GM23338 (cell line): ENCODE data around the gene SCNN1A. TPM values are rescaled to one million over a fixed set of nuclear protein-coding genes. Genes with fewer than 3 reads are reported as not detected.

Experiments
- ATAC-seq: fragments of 200-7000 bp; cut with Tn5 transposase; 3 replicates; pipeline ENCODE4 v1.9.1; 2020
- DNase-seq: peaks from one replicate; pipeline ENCODE4 v3.0.0-alpha.2; 2015; ENCODE audit warnings: low spot score
- H2AFZ ChIP-seq: fragments of 200-600 bp; sonication (generic); 2 replicates; pipeline ENCODE4 v1.8.0; 2016; ENCODE audit warnings: antibody characterized with exemption, mild to moderate bottlenecking, moderate library complexity
- H3F3A ChIP-seq: fragments of 200-600 bp; sonication (generic); replicated peaks from 2 replicates; pipeline ENCODE4 v1.8.0; 2017; ENCODE audit warnings: antibody characterized with exemption, mixed run types, low read depth
- H3K27ac ChIP-seq: fragments of 200-600 bp; sonication (generic); 2 replicates; pipeline ENCODE4 v1.6.1; 2016; ENCODE audit warnings: low read depth
- H3K27me3 ChIP-seq: fragments of 200-600 bp; sonication (generic); 2 replicates; pipeline ENCODE4 v1.8.0; 2016; ENCODE audit warnings: mild to moderate bottlenecking, mixed run types, moderate library complexity; ENCODE audit not compliant: insufficient read depth
- H3K36me3 ChIP-seq: fragments of 200-600 bp; sonication (generic); 2 replicates; pipeline ENCODE4 v1.8.0; 2016; ENCODE audit warnings: mild to moderate bottlenecking; ENCODE audit not compliant: insufficient read depth
- H3K4me1 ChIP-seq: fragments of 200-600 bp; sonication (generic); 2 replicates; pipeline ENCODE4 v1.8.0; 2016; ENCODE audit warnings: mild to moderate bottlenecking, moderate library complexity; ENCODE audit not compliant: insufficient read depth
- H3K4me2 ChIP-seq: fragments of 200-600 bp; sonication (generic); 2 replicates; pipeline ENCODE4 v1.7.1; 2017; ENCODE audit warnings: mixed run types
- H3K4me3 ChIP-seq: fragments of 200-600 bp; sonication (generic); 2 replicates; pipeline ENCODE4 v1.6.1; 2016; ENCODE audit warnings: mixed run types
- H3K79me2 ChIP-seq: fragments of 200-600 bp; sonication (generic); replicated peaks from 2 replicates; pipeline ENCODE4 v1.8.0; 2017; ENCODE audit warnings: mild to moderate bottlenecking; ENCODE audit not compliant: insufficient read depth
- H3K9me2 ChIP-seq: fragments of 200-600 bp; sonication (generic); 2 replicates; pipeline ENCODE4 v1.8.0; 2017; ENCODE audit not compliant: insufficient read depth
- H4K20me1 ChIP-seq: fragments of 200-600 bp; sonication (generic); replicated peaks from 2 replicates; pipeline ENCODE4 v1.8.0; 2017; ENCODE audit warnings: mild to moderate bottlenecking; ENCODE audit not compliant: insufficient read depth
- H3K27ac Mint-ChIP-seq: 2 replicates; pipeline ENCODE4 v1.8.0; 2020; ENCODE audit warnings: inconsistent platforms, mild to moderate bottlenecking, moderate library complexity, mixed read lengths
- H3K27me3 Mint-ChIP-seq: 3 replicates; pipeline ENCODE4 v1.8.0; 2022; ENCODE audit warnings: low read depth, mild to moderate bottlenecking, moderate library complexity, mixed read lengths, inconsistent platforms; ENCODE audit not compliant: insufficient read depth, poor library complexity
- H3K36me3 Mint-ChIP-seq: 3 replicates; pipeline ENCODE4 v1.8.0; 2021; ENCODE audit warnings: low read depth, mild to moderate bottlenecking, inconsistent platforms, moderate library complexity, mixed read lengths
- H3K4me1 Mint-ChIP-seq: 3 replicates; pipeline ENCODE4 v1.8.0; 2020; ENCODE audit warnings: mild to moderate bottlenecking, inconsistent platforms, mixed read lengths
- H3K4me3 Mint-ChIP-seq: 3 replicates; pipeline ENCODE4 v1.8.0; 2021; ENCODE audit warnings: moderate library complexity, mild to moderate bottlenecking, inconsistent platforms, mixed read lengths
- H3K9me3 Mint-ChIP-seq: 3 replicates; pipeline ENCODE4 v1.8.0; 2020; ENCODE audit warnings: moderate library complexity, mild to moderate bottlenecking, inconsistent platforms, mixed read lengths
- CREB1 ChIP-seq: fragments of 250-450 bp; sonication (Bioruptor Pico); IDR thresholded peaks from 2 replicates; pipeline ENCODE4 v1.5.0; 2020; ENCODE audit warnings: low read depth, mild to moderate bottlenecking, moderate library complexity
- ETS1 ChIP-seq: IDR thresholded peaks from 2 replicates; pipeline ENCODE4 v1.6.1; 2016; ENCODE audit warnings: antibody characterized with exemption
- EZH2 ChIP-seq: fragments of 200-600 bp; sonication (generic); IDR thresholded peaks from one replicate; pipeline ENCODE4 v1.8.0; 2017; ENCODE audit warnings: antibody characterized with exemption, mild to moderate bottlenecking, low read depth; ENCODE audit not compliant: unreplicated experiment
- EZH2phosphoT487 ChIP-seq: fragments of 200-600 bp; sonication (generic); IDR thresholded peaks from one replicate; pipeline ENCODE4 v1.8.1; 2018; ENCODE audit warnings: antibody characterized with exemption; ENCODE audit not compliant: unreplicated experiment
- JUNB ChIP-seq: IDR thresholded peaks from one replicate; pipeline ENCODE4 v1.6.1; 2016; ENCODE audit warnings: antibody characterized with exemption; ENCODE audit not compliant: unreplicated experiment
- NANOG ChIP-seq: IDR thresholded peaks from 2 replicates; pipeline ENCODE4 v1.6.1; 2016; ENCODE audit warnings: antibody characterized with exemption, borderline replicate concordance
- POLR2AphosphoS5 ChIP-seq: IDR thresholded peaks from 2 replicates; pipeline ENCODE4 v1.6.1; 2016; ENCODE audit warnings: antibody characterized with exemption, low read depth
- REST ChIP-seq: IDR thresholded peaks from one replicate; pipeline ENCODE4 v1.6.1; 2018; ENCODE audit warnings: antibody characterized with exemption; ENCODE audit not compliant: unreplicated experiment
- STAT1 ChIP-seq: IDR thresholded peaks from one replicate; pipeline ENCODE4 v1.6.1; 2016; ENCODE audit warnings: antibody characterized with exemption; ENCODE audit not compliant: unreplicated experiment
- ZNF114 ChIP-seq: fragments of 250-450 bp; sonication (Bioruptor Pico); IDR thresholded peaks from 2 replicates; pipeline ENCODE4 v1.5.0; 2020; ENCODE audit warnings: mild to moderate bottlenecking, moderate library complexity
- ZNF331 ChIP-seq: fragments of 250-450 bp; sonication (Bioruptor Pico); IDR thresholded peaks from 2 replicates; pipeline ENCODE4 v1.5.0; 2020; ENCODE audit warnings: low read depth, mild to moderate bottlenecking, moderate library complexity
- ZNF462 ChIP-seq: fragments of 250-450 bp; sonication (Bioruptor Pico); IDR thresholded peaks from 2 replicates; pipeline ENCODE4 v1.5.0; 2020; ENCODE audit warnings: mild to moderate bottlenecking, moderate library complexity
- polyA plus RNA-seq: library from polyadenylated mRNA; unstranded; fragments of >200 nt; fragmentation: Nextera tagmentation; extraction: Ambion mirVana; gene quantifications from 2 replicates; pipeline ENCODE4 v1.2.1, GENCODE V29; 2016
- total RNA-seq: library from RNA; depleted of rRNA; stranded (reverse); fragments of >200 nt; shearing (Covaris generic); gene quantifications from 2 replicates; pipeline ENCODE4 v1.2.3, GENCODE V29; 2014
- TF ChIP-seq, protein P1 (sequence below), 2 experiments: fragments of 200-600 bp in 1 of 2; sonication (generic) in 1 of 2; conservative IDR thresholded peaks; 2 replicates each; pipeline versions ENCODE4 v1.5.1 to v1.6.1; 2016 to 2017; ENCODE audit warnings: antibody characterized with exemption in 2 of 2, low read depth in 2 of 2, mild to moderate bottlenecking in 2 of 2, moderate library complexity in 1 of 2

Gene SCNN1A
- total and polyA plus RNA-seq, 2 experiments from 2014 or later = 37.1 to 125 TPM

DNA sequence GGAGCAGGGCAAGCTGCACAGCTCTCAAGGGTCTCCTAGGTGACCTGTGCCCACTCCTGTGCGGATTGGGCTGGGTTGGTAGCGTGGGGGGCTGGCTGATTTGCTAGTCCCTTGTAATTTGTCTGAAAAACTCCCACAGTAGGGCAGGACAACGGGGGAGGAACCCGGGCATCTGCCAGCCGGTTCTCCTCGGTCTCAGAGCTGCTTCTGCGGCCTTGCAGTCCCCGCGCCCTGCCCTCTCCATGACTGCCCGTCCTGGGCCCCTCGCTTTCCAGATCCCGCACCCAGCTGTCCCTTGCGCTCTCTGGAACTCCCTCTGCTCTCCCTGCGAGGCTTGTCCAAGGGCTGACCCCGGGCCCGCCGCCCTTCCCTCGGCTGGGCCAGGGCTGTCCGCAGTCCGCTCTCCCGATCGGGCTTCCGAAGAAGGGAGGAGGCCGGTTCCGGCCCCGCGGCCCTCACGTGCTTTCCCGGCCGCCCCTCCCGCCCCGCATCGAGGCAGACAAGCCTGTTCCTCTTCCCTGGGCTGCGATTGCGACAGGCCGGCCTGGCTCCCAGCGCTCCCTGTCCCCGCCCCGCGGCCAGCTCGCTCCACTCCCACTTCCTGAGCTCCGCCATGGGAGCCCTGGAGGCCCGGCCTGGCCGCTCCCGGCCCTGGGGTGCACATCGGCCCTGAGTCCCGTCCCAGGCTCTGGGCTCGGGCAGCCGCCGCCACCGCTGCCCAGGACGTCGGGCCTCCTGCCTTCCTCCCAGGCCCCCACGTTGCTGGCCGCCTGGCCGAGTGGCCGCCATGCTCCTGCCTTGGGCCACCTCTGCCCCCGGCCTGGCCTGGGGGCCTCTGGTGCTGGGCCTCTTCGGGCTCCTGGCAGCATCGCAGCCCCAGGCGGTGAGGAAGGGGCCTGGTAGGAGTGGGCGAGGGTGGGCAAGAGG lies 8.5 kb upstream of the SCNN1A start, which contains the start of gene LTBR:
Gene LTBR, plus strand, starts transcription at position 591 of the 927 bp plus-strand sequence. Its CDS starts 197 bp downstream, at position 788.
- no peak within 1 kb of the TSS for H3K27ac Mint-ChIP-seq

More for the DNA sequence above, 8.5 kb upstream of the SCNN1A start, which contains the start of gene LTBR:
- H3K27me3 Mint-ChIP-seq = peaks cover 19% of the 10 kb centered on the region
- H3K4me3 Mint-ChIP-seq = no peak within 1 kb of the TSS; the same call in 2 of the 3 replicates
- Histone ChIP-seq H3K9me2 (no peaks in the 10 kb centered on the region), H3K36me3 (no peaks in the 10 kb centered on the region; the same call in 1 of the 2 replicates), H2AFZ (peak within 1 kb of the TSS; percentile 95), H4K20me1 (no peaks in the 10 kb centered on the region), H3F3A (0 out of 2 replicates have a peak, but pooled peaks cover 2% of the 10 kb centered on the region), H3K4me2 (peak within 1 kb of the TSS; percentile 68), H3K4me1 (peaks cover 22% of the 10 kb centered on the region), H3K4me3 (peak within 1 kb of the TSS; percentile 39; the same call in 1 of the 2 replicates), H3K79me2 (no peaks in the 10 kb centered on the region), H3K27ac (no peak within 1 kb of the TSS), H3K27me3 (peaks cover 21% of the 10 kb centered on the region)
- peaks cover 46% of the 10 kb centered on the region for H3K4me1 Mint-ChIP-seq
- ATAC-seq (peak; percentile 73), DNase-seq (peak; percentile 83)
- H3K36me3 Mint-ChIP-seq = no peaks in the 10 kb centered on the region
- TF ChIP-seq EZH2 = no peak
- no peak for TF ChIP-seq CREB1 (CRISPR knock-in tag)
- TF ChIP-seq STAT1 = no peak
- no peak for TF ChIP-seq ETS1
- no peak for TF ChIP-seq EZH2phosphoT487
- no peak for TF ChIP-seq JUNB
- TF ChIP-seq POLR2AphosphoS5 = no peak; the same call in 1 of the 2 replicates
- TF ChIP-seq NANOG = no peak
- no peak for TF ChIP-seq ZNF114 (CRISPR knock-in tag)
- TF ChIP-seq, protein P1, sequence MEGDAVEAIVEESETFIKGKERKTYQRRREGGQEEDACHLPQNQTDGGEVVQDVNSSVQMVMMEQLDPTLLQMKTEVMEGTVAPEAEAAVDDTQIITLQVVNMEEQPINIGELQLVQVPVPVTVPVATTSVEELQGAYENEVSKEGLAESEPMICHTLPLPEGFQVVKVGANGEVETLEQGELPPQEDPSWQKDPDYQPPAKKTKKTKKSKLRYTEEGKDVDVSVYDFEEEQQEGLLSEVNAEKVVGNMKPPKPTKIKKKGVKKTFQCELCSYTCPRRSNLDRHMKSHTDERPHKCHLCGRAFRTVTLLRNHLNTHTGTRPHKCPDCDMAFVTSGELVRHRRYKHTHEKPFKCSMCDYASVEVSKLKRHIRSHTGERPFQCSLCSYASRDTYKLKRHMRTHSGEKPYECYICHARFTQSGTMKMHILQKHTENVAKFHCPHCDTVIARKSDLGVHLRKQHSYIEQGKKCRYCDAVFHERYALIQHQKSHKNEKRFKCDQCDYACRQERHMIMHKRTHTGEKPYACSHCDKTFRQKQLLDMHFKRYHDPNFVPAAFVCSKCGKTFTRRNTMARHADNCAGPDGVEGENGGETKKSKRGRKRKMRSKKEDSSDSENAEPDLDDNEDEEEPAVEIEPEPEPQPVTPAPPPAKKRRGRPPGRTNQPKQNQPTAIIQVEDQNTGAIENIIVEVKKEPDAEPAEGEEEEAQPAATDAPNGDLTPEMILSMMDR (conservative IDR thresholded peaks at IDR 0.05; ENCODE audit: low read depth in 2 of 2) = no peak
- no peak for TF ChIP-seq REST
- no peak for TF ChIP-seq ZNF331 (CRISPR knock-in tag)
- no peak for TF ChIP-seq ZNF462
- H3K9me3 Mint-ChIP-seq = no peaks in the 10 kb centered on the region
